ENCODE results near the gene GMDS.

DNA sequence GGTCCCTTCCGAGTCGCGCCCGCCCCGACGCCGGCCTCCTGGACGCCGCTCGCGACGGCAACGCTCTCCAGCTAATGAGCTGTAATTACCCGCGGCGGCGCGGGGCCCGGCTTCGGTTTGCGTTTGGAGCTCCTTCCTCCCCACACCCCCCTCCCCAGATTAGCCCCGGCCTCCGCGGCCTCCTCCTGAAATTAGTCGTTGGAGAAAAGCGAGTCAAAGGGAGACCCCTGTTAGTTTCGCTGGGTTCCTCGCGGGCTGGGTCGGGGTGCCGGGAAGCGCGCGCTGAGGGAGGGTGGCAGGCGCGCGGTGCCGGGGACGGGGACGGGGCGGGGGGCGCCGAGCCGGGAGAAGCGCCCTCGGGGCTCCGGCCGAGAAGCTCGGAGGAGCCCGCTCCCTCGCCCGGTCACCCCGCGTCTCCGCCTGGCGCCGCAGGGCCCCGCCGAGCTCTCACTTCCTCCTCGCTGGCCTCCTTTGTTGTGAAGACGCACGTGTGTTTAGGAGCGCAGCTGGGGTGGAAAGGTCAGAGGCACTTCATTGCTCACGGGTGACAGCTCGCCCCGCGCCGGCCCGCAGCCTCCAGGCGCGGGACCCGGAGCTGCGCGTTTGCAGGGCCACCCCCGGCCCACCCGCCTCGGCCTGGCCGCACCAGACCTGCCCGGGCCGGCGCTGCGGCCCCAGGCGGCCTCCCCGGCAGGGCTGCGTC is 630.8 kb downstream of the GMDS start:
- TF ChIP-seq, protein P1, sequence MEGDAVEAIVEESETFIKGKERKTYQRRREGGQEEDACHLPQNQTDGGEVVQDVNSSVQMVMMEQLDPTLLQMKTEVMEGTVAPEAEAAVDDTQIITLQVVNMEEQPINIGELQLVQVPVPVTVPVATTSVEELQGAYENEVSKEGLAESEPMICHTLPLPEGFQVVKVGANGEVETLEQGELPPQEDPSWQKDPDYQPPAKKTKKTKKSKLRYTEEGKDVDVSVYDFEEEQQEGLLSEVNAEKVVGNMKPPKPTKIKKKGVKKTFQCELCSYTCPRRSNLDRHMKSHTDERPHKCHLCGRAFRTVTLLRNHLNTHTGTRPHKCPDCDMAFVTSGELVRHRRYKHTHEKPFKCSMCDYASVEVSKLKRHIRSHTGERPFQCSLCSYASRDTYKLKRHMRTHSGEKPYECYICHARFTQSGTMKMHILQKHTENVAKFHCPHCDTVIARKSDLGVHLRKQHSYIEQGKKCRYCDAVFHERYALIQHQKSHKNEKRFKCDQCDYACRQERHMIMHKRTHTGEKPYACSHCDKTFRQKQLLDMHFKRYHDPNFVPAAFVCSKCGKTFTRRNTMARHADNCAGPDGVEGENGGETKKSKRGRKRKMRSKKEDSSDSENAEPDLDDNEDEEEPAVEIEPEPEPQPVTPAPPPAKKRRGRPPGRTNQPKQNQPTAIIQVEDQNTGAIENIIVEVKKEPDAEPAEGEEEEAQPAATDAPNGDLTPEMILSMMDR (IDR thresholded peaks at IDR 0.05; ENCODE audit: borderline replicate concordance, extremely low read depth, low read length, poor library complexity, severe bottlenecking): no peak
- no peak for TF ChIP-seq EZH2 (IDR thresholded peaks at IDR 0.05; ENCODE audit: borderline replicate concordance, low read depth, low read length, severe bottlenecking)

Measured in DND-41 (cell line).